Breast epithelium (tissue), 4 donors: ENCODE results near the gene FAF1. TPM values are rescaled to one million over a fixed set of nuclear protein-coding genes. Genes with fewer than 3 reads are reported as not detected.

Experiments
- DNase-seq, 2 donors: peaks; one replicate each; pipeline ENCODE4 v3.0.0-alpha.2; 2019; ENCODE audit warnings: low spot score in 2 of 2
- H3K27ac ChIP-seq, 2 donors: fragments of 200-600 bp; sonication (generic) in 1 of 2; one replicate each; pipeline ENCODE4 v1.5.1; 2016 to 2019; ENCODE audit warnings: mild to moderate bottlenecking in 1 of 2
- H3K27me3 ChIP-seq, 2 donors: fragments of 200-600 bp; sonication (generic) in 1 of 2; one replicate each; pipeline versions ENCODE4 v1.5.1 to v1.6.0; 2017 to 2019; ENCODE audit warnings: control low read depth in 1 of 2, mild to moderate bottlenecking in 1 of 2
- H3K36me3 ChIP-seq: fragments of 200-600 bp; one replicate; pipeline ENCODE4 v1.5.1; 2019
- H3K4me1 ChIP-seq, 2 donors: fragments of 200-600 bp; sonication (generic); one replicate each; pipeline ENCODE4 v1.5.1; 2016 to 2019; ENCODE audit warnings: control low read depth in 1 of 2
- H3K4me3 ChIP-seq, 3 donors: fragments of 200-600 bp; sonication (generic); 1 replicate in 2 of 3; 2 replicates in 1 of 3; pipeline ENCODE4 v1.5.1; 2016 to 2019; ENCODE audit warnings: mild to moderate bottlenecking in 3 of 3, moderate library complexity in 2 of 3
- H3K9me3 ChIP-seq, 2 donors: fragments of 200-600 bp; sonication (generic) in 1 of 2; one replicate each; pipeline ENCODE4 v1.5.1; 2016 to 2019; ENCODE audit warnings: control low read depth in 1 of 2
- POLR2A ChIP-seq: fragments of 450-650 bp; IDR thresholded peaks from one replicate; pipeline ENCODE4 v1.6.1; 2016; ENCODE audit warnings: antibody characterized with exemption, mild to moderate bottlenecking, moderate library complexity
- POLR2AphosphoS5 ChIP-seq, 3 donors: sonication (generic); formaldehyde crosslinking; IDR thresholded peaks; one replicate each; pipeline ENCODE4 v1.6.1; 2017; ENCODE audit warnings: antibody characterized with exemption in 3 of 3
- intact Hi-C: fragments of 100-400 bp; cut with DNase I; formaldehyde crosslinking; loops from one replicate; pipeline ENCODE4 v1.15.1; 2023; ENCODE audit warnings: low total_unique reads
- total RNA-seq, 3 donors: library from RNA; depleted of rRNA; stranded (reverse); fragments of >200 nt; gene quantifications; one replicate each; pipeline ENCODE4 v1.1.0, GENCODE V29; 2016
- TF ChIP-seq, protein P1 (sequence below), 3 donors: fragments of 450-650 bp; IDR thresholded peaks; one replicate each; pipeline ENCODE4 v1.5.1; 2016 to 2017; ENCODE audit warnings: antibody characterized with exemption in 3 of 3, mild to moderate bottlenecking in 3 of 3, moderate library complexity in 3 of 3

The FAF1 gene
- total RNA-seq, 3 donors from 2014 or later: 34.9 to 58.2 (median 42.0) TPM

DNA sequence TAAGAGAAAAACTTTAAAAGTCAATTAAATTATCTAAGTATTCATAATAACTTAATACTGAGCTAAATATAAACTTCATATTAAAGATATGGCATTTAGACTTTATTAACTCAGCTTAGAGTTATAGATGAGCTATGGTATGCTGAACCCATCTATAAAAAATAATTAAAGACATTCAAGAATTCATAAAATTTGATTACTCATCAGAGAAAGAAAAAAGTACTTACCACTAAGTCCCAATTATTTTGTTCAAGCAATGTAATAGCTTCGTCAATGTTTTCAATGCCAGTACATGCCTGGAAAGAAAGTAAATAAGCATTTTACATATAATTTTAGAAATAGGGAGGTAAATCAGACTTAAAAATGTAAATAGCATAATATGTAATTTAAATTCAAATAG, 102.4 kb downstream of the FAF1 start:
- H3K36me3 ChIP-seq: no peaks in the 10 kb centered on the region
- intact Hi-C loops: no loop called here
- H3K27ac ChIP-seq: no peak overlapping the region
- H3K4me3 ChIP-seq: no peak overlapping the region
- H3K27me3 ChIP-seq: no peaks in the 10 kb centered on the region
- TF ChIP-seq, protein P1, sequence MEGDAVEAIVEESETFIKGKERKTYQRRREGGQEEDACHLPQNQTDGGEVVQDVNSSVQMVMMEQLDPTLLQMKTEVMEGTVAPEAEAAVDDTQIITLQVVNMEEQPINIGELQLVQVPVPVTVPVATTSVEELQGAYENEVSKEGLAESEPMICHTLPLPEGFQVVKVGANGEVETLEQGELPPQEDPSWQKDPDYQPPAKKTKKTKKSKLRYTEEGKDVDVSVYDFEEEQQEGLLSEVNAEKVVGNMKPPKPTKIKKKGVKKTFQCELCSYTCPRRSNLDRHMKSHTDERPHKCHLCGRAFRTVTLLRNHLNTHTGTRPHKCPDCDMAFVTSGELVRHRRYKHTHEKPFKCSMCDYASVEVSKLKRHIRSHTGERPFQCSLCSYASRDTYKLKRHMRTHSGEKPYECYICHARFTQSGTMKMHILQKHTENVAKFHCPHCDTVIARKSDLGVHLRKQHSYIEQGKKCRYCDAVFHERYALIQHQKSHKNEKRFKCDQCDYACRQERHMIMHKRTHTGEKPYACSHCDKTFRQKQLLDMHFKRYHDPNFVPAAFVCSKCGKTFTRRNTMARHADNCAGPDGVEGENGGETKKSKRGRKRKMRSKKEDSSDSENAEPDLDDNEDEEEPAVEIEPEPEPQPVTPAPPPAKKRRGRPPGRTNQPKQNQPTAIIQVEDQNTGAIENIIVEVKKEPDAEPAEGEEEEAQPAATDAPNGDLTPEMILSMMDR (IDR thresholded peaks at IDR 0.05): no peak
- TF ChIP-seq POLR2A: no peak
- TF ChIP-seq POLR2AphosphoS5 (IDR thresholded peaks at IDR 0.05): no peak
- no peak for DNase-seq
- H3K4me1 ChIP-seq: no peaks in the 10 kb centered on the region
- H3K9me3 ChIP-seq: peaks cover 0 to 14% of the 10 kb centered on the region in 2 donors

DNA sequence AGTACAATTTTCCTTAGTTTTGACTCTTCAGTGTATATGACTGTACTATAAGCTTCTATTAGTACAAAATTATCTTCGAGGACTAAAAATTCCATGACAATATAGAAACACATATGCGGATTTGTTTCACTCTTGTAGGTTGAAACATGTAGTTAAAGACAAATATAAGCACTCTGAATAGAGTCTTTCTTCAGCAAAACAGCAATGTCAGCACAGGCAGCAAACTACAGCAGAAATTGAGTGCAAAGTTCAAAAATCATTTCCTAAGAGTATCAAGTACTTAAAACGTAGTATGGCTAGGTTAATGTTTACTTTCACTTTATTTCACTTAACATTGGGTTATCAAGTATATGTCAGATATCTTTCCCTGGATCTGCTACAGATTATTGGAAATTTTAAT, 106.7 kb downstream of the FAF1 start:
- no peaks in the 10 kb centered on the region for H3K27me3 ChIP-seq
- no peak for DNase-seq
- no peaks in the 10 kb centered on the region for H3K9me3 ChIP-seq
- no peak overlapping the region for H3K4me3 ChIP-seq
- no peak overlapping the region for H3K27ac ChIP-seq
- no peaks in the 10 kb centered on the region for H3K36me3 ChIP-seq
- no peaks in the 10 kb centered on the region for H3K4me1 ChIP-seq
- TF ChIP-seq, protein P1 (IDR thresholded peaks at IDR 0.05): no peak
- TF ChIP-seq POLR2A (no peak), POLR2AphosphoS5 (IDR thresholded peaks at IDR 0.05) (no peak)
- intact Hi-C loops: no loop called here

DNA sequence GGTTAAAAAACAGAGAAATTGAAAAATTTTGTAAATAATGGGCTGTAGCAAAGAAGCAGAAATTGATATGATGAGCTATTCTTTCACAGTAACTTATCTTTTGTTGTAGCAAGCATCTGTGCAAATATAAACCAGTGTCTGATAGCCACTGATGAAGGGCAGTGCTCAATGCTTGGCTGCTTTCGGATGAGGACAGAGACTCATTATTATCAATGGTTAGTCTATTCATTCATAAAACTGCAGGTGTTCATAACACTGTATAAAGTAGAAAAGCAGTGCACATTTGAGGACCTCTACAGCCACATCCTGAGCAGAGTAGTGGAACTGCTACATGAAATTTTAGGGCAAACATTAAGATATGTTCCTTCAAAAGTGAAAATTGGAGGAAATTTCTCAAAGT, 107.2 kb downstream of the FAF1 start:
- Histone ChIP-seq H3K27me3 (no peaks in the 10 kb centered on the region), H3K4me1 (no peaks in the 10 kb centered on the region), H3K9me3 (no peaks in the 10 kb centered on the region), H3K27ac (no peak overlapping the region), H3K4me3 (no peak overlapping the region), H3K36me3 (no peaks in the 10 kb centered on the region)
- intact Hi-C loops: no loop called here
- no peak for DNase-seq
- TF ChIP-seq POLR2A (no peak), POLR2AphosphoS5 (IDR thresholded peaks at IDR 0.05) (no peak)
- TF ChIP-seq, protein P1 (IDR thresholded peaks at IDR 0.05): no peak

DNA sequence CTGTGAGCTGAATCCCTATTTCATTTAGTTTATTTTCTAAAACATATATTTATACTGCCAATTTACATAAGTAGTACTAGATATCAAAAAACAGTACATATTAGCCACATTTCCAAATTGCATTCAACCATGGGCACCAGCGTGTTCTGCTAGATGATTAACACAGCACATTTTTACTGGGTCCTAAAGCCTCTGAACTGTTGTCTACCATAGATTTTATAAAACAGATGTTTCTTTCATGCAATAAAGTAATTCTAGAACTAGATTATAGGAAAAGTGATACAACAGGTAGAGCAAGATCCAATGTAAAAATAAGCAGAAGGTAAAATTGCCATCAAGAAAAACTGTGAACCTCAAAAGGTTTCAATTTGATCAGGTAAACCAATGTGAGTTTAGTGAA, 108.6 kb downstream of the FAF1 start:
- Histone ChIP-seq H3K4me3 (no peak overlapping the region), H3K27me3 (no peaks in the 10 kb centered on the region), H3K9me3 (peaks cover 0 to 3% of the 10 kb centered on the region in 2 donors), H3K27ac (no peak overlapping the region), H3K4me1 (no peaks in the 10 kb centered on the region), H3K36me3 (no peaks in the 10 kb centered on the region)
- intact Hi-C loops: no loop called here
- no peak for DNase-seq
- no peak for TF ChIP-seq POLR2A
- TF ChIP-seq, protein P1 (IDR thresholded peaks at IDR 0.05): no peak
- no peak for TF ChIP-seq POLR2AphosphoS5 (IDR thresholded peaks at IDR 0.05)

DNA sequence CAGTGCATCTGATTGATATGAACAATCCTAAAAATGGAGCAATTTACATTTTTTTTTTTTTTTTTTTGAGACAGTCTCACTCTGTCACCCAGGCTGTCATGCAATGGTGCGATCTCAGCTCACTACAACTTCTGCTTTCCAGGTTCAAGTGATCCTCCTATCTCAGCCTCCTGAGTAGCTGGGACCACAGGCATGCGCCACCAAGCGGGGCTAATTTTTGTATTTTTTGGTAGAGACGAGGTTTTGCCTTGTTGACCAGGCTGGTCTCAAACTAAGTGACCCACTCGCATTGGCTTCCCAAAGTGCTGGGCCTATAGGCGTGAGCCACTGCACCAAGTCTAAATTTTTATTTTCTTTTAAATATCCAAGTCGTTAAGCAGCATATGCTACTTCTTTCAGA, 109.0 kb downstream of the FAF1 start:
- intact Hi-C loops: no loop called here
- TF ChIP-seq, protein P1 (IDR thresholded peaks at IDR 0.05): no peak
- TF ChIP-seq POLR2AphosphoS5 (IDR thresholded peaks at IDR 0.05) (no peak), POLR2A (no peak)
- H3K36me3 ChIP-seq: no peaks in the 10 kb centered on the region
- H3K4me3 ChIP-seq: no peak overlapping the region
- H3K9me3 ChIP-seq: peaks cover 0 to 3% of the 10 kb centered on the region in 2 donors
- no peak overlapping the region for H3K27ac ChIP-seq
- H3K4me1 ChIP-seq: no peaks in the 10 kb centered on the region
- no peaks in the 10 kb centered on the region for H3K27me3 ChIP-seq
- no peak for DNase-seq
